GM10266 (cell line): ENCODE results near the gene UNC5CL.

Source experiments
- DNase-seq: peaks from one replicate; pipeline ENCODE4 v3.0.0; 2012; ENCODE audit errors: extremely low spot score
- TF ChIP-seq, protein P1 (sequence below): IDR thresholded peaks from 2 replicates; pipeline ENCODE4 v1.5.1; 2012; ENCODE audit warnings: mild to moderate bottlenecking, low read depth; ENCODE audit not compliant: control insufficient read depth, insufficient read depth; ENCODE audit errors: missing control alignments

UNC5CL gene

DNA sequence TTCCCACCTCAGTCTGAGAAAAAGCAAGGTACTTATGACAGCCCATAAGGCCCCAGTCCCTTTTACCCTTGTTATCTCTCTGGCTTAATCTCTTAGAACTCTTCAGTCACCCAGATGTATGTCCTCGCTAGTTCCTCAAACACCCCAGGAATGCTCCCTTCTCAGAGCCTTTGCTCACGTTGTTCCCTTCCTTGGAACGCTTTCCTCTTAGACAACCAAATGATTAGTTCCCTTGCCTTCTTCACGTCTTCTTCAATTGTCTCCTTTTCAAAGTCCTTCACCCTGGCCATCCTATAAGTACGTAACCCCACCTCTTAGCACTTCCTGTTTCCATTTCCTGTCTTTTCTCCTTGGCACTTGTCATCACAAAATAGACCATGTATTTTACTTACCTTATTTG lies 12.9 kb upstream of the UNC5CL start:
- no peak for DNase-seq
- TF ChIP-seq, protein P1, sequence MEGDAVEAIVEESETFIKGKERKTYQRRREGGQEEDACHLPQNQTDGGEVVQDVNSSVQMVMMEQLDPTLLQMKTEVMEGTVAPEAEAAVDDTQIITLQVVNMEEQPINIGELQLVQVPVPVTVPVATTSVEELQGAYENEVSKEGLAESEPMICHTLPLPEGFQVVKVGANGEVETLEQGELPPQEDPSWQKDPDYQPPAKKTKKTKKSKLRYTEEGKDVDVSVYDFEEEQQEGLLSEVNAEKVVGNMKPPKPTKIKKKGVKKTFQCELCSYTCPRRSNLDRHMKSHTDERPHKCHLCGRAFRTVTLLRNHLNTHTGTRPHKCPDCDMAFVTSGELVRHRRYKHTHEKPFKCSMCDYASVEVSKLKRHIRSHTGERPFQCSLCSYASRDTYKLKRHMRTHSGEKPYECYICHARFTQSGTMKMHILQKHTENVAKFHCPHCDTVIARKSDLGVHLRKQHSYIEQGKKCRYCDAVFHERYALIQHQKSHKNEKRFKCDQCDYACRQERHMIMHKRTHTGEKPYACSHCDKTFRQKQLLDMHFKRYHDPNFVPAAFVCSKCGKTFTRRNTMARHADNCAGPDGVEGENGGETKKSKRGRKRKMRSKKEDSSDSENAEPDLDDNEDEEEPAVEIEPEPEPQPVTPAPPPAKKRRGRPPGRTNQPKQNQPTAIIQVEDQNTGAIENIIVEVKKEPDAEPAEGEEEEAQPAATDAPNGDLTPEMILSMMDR, result no peak

DNA sequence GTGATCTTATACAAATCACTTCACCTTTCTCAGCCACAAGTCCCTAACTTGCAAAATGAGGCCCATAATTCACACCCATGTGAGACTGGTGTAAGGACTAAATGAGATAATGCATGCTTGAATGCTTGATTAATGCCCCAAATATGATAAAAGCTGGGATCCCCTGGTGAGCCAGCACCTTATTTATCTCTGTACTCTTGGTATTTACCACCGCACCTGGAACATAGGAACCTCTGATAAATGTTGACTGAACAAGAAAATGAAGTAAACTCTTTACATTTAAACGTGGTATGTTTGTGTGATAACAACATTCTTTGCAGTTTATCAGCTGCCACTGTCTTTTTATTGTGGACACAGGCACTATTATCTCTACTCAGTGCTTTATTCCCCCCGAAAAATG lies 11.5 kb upstream of the UNC5CL start:
- DNase-seq, result no peak
- TF ChIP-seq, protein P1, result no peak

DNA sequence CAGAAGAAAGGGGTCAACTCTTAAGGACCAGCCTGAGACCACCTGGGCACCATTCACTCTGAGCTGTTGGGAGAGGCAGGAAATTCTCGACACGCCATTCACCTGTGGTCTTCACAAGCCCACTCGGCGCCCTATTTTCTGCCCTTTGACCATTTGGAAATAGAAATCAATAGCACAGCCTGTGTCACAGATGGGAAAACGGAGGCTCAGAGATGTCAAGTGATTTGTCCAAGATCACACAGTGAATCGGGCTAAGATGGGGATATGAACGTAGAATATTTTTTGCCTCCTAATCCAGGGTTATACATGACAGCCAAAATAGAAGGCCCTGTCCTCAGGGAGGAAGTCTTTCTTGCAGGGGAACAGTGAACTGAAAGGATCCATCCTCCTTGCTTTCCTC lies 10.9 kb upstream of the UNC5CL start:
- no peak for DNase-seq
- TF ChIP-seq, protein P1, result no peak

GRCh38 chr6:41049521-41049920 lies 10.5 kb upstream of the UNC5CL start:
- TF ChIP-seq, protein P1, result no peak
- DNase-seq, result no peak

GRCh38 chr6:41047745-41048732 lies 9.0 kb upstream of the UNC5CL start:
- DNase-seq, result no peak
- TF ChIP-seq, protein P1, result no peak

DNA sequence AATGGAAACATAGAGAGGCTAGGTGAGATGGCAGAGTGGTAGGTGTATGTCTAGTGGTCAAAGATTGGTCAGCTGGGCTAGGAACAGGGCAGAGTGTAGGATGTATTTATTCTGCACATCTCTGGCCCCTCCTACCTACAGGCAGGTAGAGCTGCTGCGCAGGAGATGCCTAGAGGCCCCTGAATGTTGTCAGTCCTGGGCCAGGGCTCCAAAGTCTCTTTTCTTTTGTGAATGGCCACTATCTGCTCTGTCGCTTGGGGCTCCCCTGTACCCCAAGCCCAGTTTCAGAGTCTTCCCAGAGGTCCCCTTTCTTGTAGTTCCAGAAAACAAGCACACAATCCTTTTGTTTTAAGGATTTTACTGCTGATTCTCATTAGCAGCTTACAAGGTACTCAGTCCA lies 8.3 kb upstream of the UNC5CL start:
- DNase-seq, result no peak
- TF ChIP-seq, protein P1, result no peak

- no peak for DNase-seq
- TF ChIP-seq, protein P1, result no peak
Measured at GRCh38 chr6:41046084-41046483, 7.1 kb upstream of the UNC5CL start.
